Measurements from ENCODE around the gene ROR2.

DNA sequence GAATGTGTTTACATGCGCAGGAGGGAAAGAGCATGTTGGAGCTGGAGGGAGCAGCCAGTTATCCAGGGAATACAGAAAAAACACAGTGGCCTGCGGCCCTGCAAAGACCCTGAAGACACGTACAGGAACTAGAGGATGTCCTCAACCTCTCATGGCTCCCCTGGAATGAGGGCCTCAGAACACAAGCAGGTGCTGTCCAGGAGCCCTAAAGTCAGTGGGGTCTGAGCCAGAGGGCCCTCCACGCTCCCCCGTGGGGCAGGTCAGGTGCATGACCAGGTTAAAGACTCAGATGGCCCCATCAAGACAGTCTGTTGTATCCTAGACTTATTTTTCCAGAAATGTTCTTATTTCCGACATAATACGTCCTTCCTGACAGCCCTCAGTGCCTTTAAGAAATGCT lies 106.9 kb downstream of the ROR2 start:
- TF ChIP-seq, protein P1, sequence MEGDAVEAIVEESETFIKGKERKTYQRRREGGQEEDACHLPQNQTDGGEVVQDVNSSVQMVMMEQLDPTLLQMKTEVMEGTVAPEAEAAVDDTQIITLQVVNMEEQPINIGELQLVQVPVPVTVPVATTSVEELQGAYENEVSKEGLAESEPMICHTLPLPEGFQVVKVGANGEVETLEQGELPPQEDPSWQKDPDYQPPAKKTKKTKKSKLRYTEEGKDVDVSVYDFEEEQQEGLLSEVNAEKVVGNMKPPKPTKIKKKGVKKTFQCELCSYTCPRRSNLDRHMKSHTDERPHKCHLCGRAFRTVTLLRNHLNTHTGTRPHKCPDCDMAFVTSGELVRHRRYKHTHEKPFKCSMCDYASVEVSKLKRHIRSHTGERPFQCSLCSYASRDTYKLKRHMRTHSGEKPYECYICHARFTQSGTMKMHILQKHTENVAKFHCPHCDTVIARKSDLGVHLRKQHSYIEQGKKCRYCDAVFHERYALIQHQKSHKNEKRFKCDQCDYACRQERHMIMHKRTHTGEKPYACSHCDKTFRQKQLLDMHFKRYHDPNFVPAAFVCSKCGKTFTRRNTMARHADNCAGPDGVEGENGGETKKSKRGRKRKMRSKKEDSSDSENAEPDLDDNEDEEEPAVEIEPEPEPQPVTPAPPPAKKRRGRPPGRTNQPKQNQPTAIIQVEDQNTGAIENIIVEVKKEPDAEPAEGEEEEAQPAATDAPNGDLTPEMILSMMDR (IDR thresholded peaks at IDR 0.05; ENCODE audit: low read depth, low read length, missing input control) = no peak
- TF ChIP-seq, protein P2, sequence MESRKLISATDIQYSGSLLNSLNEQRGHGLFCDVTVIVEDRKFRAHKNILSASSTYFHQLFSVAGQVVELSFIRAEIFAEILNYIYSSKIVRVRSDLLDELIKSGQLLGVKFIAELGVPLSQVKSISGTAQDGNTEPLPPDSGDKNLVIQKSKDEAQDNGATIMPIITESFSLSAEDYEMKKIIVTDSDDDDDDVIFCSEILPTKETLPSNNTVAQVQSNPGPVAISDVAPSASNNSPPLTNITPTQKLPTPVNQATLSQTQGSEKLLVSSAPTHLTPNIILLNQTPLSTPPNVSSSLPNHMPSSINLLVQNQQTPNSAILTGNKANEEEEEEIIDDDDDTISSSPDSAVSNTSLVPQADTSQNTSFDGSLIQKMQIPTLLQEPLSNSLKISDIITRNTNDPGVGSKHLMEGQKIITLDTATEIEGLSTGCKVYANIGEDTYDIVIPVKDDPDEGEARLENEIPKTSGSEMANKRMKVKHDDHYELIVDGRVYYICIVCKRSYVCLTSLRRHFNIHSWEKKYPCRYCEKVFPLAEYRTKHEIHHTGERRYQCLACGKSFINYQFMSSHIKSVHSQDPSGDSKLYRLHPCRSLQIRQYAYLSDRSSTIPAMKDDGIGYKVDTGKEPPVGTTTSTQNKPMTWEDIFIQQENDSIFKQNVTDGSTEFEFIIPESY (IDR thresholded peaks at IDR 0.05) = no peak
- TF ChIP-seq, protein P3, sequence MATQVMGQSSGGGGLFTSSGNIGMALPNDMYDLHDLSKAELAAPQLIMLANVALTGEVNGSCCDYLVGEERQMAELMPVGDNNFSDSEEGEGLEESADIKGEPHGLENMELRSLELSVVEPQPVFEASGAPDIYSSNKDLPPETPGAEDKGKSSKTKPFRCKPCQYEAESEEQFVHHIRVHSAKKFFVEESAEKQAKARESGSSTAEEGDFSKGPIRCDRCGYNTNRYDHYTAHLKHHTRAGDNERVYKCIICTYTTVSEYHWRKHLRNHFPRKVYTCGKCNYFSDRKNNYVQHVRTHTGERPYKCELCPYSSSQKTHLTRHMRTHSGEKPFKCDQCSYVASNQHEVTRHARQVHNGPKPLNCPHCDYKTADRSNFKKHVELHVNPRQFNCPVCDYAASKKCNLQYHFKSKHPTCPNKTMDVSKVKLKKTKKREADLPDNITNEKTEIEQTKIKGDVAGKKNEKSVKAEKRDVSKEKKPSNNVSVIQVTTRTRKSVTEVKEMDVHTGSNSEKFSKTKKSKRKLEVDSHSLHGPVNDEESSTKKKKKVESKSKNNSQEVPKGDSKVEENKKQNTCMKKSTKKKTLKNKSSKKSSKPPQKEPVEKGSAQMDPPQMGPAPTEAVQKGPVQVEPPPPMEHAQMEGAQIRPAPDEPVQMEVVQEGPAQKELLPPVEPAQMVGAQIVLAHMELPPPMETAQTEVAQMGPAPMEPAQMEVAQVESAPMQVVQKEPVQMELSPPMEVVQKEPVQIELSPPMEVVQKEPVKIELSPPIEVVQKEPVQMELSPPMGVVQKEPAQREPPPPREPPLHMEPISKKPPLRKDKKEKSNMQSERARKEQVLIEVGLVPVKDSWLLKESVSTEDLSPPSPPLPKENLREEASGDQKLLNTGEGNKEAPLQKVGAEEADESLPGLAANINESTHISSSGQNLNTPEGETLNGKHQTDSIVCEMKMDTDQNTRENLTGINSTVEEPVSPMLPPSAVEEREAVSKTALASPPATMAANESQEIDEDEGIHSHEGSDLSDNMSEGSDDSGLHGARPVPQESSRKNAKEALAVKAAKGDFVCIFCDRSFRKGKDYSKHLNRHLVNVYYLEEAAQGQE (IDR thresholded peaks at IDR 0.05) = no peak
- TF ChIP-seq TAF1 (conservative IDR thresholded peaks at IDR 0.05) (no peak), YY1 (IDR thresholded peaks at IDR 0.05) (no peak), RAD21 (IDR thresholded peaks at IDR 0.05) (no peak), JUND (IDR thresholded peaks at IDR 0.05) (no peak), RXRA (IDR thresholded peaks at IDR 0.05) (no peak), SP1 (IDR thresholded peaks at IDR 0.05) (no peak), GABPA (IDR thresholded peaks at IDR 0.05 in 1 of 2, conservative IDR thresholded peaks at IDR 0.05 in 1 of 2) (no peak), FOXA1 (IDR thresholded peaks at IDR 0.05) (no peak)
- TF ChIP-seq, protein P4, sequence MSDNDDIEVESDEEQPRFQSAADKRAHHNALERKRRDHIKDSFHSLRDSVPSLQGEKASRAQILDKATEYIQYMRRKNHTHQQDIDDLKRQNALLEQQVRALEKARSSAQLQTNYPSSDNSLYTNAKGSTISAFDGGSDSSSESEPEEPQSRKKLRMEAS (IDR thresholded peaks at IDR 0.05) = no peak
- TF ChIP-seq, protein P5, sequence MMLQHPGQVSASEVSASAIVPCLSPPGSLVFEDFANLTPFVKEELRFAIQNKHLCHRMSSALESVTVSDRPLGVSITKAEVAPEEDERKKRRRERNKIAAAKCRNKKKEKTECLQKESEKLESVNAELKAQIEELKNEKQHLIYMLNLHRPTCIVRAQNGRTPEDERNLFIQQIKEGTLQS (IDR thresholded peaks at IDR 0.05) = no peak

Data from liver (tissue), 3 donors.